C4-2B (cell line): ENCODE measurements around the gene UAP1L1.

ENCODE experiments used
- H3K27ac ChIP-seq: fragments of 450-650 bp; 2 replicates; pipeline ENCODE4 v1.5.1; 2017
- ZFX ChIP-seq: fragments of 450-650 bp; IDR thresholded peaks from 2 replicates; pipeline ENCODE4 v1.6.1; 2017
- TF ChIP-seq, protein P1 (sequence below): fragments of 450-650 bp; conservative IDR thresholded peaks from 2 replicates; pipeline ENCODE4 v1.5.1; 2017; ENCODE audit warnings: mild to moderate bottlenecking

The UAP1L1 gene

DNA sequence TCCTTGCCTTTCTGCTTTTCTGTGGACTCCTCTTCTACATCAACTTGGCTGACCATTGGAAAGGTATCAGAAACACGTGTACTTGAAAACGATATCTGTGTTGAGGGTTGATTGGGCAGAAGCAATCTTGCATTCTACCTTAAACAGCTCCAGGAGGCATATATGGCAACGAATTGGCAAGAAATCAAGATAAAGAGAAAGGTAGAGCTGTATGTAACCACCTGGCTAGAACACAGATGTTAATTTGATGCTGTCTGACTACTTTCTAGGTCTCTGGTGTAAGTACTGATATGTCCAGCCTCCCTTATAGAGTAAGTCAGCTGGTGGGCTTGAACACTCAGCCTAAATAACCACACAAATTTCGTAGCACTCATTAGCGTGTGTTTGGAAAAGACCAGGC is 10.8 kb downstream of the UAP1L1 start:
- TF ChIP-seq ZFX = no peak
- TF ChIP-seq, protein P1, sequence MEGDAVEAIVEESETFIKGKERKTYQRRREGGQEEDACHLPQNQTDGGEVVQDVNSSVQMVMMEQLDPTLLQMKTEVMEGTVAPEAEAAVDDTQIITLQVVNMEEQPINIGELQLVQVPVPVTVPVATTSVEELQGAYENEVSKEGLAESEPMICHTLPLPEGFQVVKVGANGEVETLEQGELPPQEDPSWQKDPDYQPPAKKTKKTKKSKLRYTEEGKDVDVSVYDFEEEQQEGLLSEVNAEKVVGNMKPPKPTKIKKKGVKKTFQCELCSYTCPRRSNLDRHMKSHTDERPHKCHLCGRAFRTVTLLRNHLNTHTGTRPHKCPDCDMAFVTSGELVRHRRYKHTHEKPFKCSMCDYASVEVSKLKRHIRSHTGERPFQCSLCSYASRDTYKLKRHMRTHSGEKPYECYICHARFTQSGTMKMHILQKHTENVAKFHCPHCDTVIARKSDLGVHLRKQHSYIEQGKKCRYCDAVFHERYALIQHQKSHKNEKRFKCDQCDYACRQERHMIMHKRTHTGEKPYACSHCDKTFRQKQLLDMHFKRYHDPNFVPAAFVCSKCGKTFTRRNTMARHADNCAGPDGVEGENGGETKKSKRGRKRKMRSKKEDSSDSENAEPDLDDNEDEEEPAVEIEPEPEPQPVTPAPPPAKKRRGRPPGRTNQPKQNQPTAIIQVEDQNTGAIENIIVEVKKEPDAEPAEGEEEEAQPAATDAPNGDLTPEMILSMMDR = no peak
- no peak overlapping the region; the same call in 1 of the 2 replicates for H3K27ac ChIP-seq

DNA sequence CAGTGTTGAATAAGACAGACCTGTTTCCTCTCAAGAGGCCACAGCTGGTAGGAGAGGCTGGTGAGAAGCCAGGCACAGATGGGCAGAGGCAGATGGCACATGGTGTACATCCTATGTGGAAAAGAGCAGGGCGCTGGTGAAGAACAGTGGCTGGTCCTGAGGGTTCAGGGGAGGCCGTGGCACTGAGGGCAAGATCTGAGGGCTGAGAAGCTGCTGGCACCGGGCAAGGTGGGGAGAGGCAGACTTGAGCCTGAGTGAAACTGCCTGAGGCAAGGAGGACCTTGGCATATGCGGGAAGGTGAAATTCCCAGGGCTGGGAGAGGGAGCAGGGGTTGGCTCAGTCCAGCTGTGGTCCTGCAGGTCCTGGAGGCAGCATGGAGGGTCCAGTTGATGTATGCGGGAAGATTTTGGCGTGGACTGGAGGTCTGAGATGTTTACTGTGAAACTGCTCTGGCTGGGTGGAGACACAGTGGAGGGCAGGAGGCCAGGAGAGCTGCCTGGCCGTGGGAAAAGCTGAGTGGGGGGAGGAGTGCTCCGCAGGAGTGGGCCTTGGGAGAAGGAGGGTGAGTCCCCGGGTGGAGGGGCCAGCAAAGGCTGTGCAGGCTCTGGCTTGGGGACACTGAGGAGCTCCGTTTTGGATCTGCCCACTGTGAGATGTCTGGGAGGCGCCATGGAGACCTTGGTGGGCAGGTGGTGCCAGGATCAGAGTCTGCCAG is 12.1 kb downstream of the UAP1L1 start:
- H3K27ac ChIP-seq = peak overlapping the region; percentile 3; the same call in 1 of the 2 replicates
- TF ChIP-seq, protein P1 = no peak
- no peak for TF ChIP-seq ZFX

DNA sequence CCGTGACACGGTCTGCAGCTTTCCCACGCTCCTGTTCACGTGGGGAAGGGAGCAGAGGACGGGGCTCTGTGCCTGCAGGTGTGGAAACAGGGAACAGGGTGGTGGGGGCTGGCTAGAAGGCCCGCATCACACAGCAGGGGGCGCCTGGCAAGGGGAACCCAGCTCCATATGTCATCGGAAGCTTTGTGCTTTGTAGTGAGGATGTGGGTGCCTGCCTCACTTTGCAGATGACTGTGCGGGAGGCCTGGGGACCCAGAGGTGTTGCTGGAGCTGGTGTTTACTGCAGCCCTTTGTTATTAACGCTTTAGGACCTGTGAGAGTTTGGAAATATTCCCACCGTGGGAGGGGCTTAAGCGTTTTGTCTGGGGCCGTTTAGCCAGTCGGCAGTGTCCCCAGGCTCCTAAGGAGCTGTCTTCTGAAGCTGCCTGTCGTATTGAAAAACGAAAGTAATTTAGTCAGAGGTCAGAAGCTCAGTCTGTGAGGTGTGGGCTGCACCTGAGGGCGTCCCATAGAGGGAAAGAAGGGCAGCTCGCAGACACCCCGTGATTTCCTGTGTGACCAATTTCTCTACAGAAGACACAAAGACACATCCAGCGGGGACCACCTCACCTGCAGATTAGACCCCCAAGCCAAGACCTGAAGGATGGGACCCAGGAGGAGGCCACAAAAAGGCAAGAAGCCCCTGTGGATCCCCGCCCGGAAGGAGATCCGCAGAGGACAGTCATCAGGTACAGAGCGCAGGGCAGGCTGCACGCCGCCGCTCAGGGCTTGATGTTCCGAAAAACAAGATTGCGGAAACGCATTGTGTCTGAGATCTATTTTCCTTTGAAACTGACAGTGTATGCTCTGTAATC is 18.6 kb downstream of the UAP1L1 start:
- no peak overlapping the region for H3K27ac ChIP-seq
- no peak for TF ChIP-seq ZFX
- TF ChIP-seq, protein P1 = no peak

DNA sequence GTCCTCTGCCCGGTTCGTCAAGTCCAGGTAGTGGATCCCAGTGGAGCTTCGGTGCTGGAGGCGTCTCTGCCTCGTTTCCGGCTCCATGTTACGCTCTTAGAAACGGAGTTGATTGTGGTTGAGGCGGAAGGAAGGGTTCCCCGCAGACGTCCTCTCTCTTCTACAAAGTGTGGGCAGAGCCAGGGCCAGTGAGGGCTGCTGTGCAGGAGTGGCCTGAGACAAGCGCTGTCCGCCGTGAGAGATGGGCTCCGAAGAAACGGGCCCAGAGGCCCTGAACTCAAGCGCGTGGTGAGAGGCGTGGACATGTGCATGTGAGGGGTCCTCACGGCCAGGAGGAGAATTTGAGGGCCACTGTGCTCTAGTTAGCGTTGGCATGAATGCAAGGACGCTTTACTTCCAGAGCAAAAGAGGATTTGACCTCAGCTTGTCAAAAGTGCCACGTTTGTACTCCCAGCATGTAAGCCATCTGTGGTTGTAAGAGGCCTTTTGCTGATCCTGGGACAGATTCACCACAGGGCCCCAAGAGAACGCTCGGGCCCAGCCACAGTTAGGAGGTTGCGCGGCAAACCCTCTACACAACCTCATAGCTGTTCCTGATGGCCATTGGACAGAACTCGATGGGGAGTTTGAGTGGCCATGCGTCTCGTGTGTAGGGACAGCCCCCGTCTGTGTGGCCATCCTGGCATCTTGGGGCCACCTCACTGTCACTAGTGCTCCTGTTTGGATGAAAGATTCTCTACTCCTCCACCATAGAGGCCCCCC is 19.6 kb downstream of the UAP1L1 start:
- TF ChIP-seq, protein P1 = no peak
- TF ChIP-seq ZFX = no peak
- H3K27ac ChIP-seq = no peak overlapping the region

DNA sequence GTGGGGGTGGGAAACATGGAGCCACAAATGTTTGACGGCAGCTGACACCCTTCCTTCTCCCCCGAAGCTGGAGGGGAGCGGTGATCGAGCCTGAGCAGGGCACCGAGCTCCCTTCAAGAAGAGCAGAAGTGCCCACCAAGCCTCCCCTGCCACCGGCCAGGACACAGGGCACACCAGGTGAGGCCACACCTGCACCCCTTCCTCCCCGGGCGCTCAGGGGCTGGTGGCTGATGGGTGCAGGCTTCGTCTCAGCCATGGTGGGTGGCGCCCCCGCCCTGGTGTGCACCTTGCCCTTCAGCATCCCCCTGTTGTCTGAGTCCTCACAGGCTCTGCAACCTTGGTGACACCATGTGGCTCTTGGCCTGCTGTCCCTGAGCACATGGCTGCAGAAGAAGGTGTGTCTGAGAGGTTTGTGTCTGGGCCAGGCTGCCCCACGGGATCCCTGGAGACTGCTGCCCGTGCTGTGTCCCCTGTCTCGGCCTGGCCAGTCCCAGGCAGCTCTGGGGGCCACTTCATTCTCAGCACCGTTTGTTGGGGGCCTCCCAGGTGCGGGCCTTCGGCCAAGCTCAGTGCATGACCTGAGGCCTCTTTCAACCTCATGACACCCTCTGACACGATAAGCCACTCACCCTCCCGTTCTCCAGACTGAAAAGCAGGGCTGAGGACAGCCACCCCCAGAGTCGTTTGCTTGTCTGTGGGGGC is 20.6 kb downstream of the UAP1L1 start:
- H3K27ac ChIP-seq = no peak overlapping the region
- TF ChIP-seq, protein P1 = no peak
- TF ChIP-seq ZFX = no peak

DNA sequence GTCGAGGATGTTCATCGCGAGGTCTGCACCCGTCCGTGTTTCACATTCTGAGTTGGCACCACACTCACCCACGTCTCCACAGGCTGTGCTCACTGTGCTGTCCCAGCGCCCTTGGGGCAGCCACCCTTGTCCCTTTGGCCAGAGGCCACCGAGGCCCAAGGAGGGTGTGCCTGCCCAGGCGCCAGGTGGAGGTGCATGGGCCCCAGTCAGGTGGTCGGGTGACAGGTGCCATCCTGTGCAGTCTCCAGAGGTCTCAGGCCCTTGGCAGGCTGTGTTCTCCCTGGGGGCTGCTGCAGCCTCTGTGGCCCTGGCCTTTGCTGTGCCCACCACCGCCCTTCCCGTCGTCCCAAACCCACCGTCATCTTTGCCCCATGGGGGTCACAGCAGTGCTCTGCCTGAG is 21.9 kb downstream of the UAP1L1 start:
- no peak overlapping the region for H3K27ac ChIP-seq
- TF ChIP-seq ZFX = no peak
- TF ChIP-seq, protein P1 = no peak
